GM21723 (cell line): ENCODE measurements around the gene COL4A1.

Experiments
- ATAC-seq: cut with Tn5 transposase; IDR thresholded peaks from one replicate; pipeline ENCODE4 v1.9.1; 2021; ENCODE audit warnings: mild to moderate bottlenecking, moderate library complexity; ENCODE audit not compliant: unreplicated experiment

COL4A1 gene

DNA sequence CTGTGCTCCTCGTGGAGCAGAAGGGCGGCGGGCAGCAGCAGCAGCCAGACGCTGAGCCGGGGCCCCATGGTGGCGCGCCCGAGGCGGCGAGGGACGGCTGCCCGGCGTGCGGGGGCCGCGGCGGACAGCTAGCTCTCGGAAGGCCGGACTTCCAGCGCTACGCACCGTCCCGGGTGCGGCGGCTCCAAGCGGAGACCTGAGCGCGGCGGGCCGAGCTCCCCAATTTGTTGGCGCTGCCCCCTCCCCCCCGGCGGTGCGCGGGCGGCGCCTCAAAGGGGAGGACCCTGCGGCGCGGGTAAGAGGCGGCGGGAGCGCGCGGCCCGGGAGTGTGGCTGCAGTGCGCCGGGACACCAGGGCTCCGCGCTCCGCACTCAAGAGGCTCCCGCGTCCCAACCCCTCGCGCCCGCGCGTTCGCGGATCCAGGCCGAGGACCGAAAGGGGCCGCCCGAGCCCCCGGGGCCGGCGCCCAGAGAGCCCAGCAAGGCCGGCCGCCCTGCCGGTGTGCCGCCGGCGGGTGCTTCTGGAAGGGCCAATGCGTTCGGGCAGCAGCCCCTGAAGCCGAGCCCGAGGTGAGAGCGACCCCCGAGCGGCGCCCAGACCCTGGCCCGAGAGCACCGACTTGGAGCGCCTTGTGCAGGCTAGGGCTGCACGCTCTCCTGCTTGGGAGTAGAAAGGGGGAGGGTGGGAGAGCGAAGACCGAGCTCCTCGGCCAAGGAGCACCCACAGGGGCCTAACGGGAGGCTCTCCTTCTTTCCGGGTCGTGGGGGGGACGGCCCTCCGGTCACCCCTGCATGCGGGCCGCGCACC lies at the start of gene COL4A1, which contains the start of gene COL4A2:
Gene COL4A1 (minus strand): TSS at position 198 of the 807 bp plus-strand sequence. CDS start 130 bp downstream, at position 68.
Gene COL4A2 (plus strand): TSS at position 325 of the 807 bp plus-strand sequence. CDS start 620 bp downstream, outside the sequence.
- no peak for ATAC-seq

DNA sequence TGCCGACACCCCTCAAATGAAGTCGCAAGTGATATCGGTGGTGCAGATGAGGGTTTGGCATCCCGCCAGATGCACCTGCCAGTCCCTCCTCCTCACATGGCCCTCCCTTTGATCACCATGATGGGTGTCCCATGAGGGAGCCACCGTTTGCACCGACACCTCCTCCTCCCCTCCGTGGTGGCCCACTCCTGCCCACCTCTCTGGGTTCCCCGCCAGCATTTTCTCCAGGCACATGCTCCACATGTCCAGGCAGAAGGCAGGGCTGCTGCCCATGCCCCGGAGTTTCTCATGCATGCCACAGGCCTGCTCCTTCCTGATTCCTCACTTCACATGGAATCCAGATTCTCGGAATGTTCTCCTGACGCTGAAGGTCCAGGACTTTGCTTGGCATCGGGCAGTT lies 49.4 kb upstream of the COL4A1 start:
- ATAC-seq: no peak

DNA sequence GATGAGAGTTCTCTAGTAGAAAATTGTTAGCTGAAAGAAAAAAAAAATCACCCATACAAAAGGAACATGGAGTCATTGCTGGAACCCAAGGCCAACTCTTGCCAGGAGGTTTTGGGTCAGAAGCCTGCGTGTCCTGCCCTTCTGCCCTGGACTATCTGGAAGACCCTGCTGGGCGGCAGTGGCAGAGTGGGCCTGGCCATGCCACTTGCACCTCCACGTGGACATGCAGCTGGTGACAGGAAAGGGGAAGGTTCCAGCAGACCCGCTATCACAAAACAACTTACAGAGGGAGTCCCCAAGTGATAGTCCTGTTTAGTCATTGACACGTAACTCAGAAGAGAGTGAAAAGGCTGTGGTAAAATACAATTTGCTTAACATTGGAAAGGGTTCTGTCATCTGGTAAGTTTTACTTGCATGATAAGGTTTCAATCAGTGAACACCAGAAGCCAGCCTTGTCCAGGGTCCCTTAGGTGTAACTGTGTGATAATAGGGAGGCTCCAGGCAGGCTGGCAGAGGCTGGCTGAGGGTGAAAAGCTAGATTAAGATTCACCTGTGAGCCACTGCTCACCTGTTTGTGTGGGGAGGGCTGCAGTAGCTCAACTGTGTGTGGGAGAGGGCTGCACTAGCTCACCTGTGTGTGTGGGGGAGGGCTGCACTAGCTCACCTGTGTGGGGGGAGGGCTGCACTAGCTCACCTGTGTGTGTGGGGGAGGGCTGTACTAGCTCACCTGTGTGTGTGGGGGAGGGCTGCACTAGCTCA lies 47.9 kb upstream of the COL4A1 start:
- no peak for ATAC-seq

DNA sequence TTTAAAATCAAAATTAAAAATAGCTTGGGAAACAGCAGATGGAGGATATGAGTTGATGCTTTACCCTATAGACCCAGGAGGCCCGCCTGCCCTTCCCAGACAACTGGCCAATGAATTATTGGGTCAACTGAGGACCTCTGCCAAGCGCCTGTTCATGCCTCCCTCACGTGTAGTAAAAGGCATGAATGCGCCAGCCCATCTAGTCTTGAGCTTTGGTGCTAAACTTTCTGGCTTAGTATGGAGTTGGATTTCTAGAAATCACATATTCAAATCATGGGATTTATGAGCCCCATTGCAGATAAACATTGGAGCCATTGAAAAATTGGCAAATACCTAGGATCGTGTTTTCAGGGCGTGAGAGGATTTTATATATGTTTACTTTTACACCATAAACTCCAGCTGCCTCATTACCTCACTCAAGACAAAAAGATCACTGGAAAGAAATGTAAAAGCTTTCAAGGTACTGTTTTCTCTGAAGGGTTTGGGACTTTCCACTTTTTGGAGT lies 47.2 kb upstream of the COL4A1 start:
- ATAC-seq: no peak

DNA sequence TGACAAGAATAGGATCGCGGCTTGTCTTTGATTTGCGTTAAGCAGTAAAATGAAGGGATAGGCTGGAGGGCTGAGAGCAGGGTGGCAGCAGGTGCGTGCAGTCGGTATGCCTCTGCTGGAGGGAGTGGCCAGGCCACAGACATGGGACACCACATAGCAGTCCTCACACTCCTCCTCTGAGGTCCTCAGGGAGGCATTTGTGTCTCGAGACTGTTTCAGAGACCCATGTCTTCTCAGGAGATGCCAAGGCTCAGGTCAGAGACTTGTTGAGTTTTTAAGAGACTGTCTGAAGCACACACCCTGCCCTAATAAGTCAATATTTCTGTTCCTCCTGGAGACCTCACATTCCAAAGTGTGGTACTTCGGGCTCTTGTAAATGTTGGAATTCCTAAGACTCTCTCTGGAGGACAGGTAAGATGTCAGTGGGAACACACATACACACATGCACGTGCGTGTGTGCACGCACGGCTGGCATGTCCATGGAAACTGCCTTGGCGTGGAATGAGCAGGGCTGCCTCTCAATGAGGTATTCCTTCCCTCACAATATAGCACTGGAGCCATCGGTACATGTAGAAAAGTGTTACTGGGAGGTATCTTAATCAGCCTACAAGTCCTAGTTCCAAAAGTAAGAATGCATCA lies 46.5 kb upstream of the COL4A1 start:
- no peak for ATAC-seq

DNA sequence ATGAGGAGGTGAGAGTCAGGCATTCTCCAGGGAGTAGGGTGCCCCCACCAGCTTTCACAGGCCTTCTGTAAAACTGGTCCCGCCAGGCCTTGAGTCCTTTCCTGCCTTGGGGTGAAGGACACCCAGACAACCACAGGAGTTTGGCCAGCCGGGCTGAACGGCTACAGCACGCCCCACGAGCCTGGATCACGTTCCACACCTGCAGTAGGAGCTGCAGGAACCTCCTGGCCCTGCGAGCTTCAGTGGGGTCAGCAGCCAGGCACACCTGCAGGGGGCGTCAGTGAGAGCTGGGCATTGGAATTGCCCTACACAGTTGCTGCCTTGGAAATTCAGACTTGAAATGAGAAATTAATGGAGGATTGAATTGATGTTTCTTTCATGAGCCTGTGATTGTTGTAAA lies 45.8 kb upstream of the COL4A1 start:
- ATAC-seq: no peak

DNA sequence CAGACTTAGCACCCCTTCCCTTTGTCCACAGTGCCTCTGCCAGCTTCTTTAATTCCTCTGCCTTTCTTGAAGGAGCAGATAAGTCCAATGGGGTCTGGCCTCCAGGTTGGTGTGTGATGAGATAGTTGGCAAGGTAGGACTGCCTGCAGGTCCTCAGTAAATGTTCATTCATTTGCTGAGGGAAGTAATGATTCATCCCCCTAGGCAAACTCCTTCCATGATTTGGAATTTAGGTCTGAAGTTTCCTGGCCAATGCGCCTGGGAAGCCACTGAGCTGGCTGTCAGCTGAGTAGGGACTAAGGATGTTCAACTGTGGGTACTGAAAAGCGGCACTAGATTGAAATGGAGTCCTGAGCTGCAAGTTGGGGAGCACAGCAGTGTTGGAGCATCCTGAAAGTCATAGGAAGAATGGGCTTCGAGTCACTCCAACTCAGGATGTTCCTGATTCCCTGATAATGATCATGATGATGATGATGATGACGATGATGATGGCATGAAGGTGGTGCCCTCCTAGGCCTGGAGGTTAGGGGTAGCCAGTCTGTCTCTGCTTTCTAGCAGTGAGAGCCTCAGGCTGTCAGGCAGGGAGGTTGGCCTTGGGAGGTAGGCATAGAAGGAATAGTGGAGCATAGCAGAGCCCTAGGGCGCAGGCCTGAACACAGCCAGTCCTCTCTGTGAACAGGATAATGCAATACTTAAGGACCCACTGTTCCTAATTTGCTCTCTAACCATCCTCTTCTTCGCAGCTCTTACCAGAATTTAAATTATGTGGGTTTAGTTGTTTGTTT lies 44.9 kb upstream of the COL4A1 start:
- ATAC-seq: no peak

DNA sequence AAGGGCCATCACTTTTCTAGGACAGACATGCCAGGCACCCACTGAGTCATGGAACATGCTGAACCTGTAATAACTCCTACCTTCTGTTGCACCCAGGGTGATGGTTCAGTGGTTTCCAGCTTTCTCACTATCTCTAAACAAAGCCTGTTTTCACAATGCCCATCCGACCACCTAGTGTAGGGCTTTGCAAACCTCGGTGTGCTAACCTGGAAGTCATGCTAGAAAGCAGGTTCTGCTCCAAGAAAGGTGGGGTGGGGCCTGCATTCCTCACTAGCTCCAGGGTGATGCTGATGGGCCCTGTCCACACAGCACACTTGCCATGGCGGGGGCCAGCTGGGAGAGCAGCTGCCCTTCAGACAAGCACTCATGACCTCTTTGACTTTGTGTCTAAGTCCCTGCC lies 43.6 kb upstream of the COL4A1 start:
- ATAC-seq: no peak

DNA sequence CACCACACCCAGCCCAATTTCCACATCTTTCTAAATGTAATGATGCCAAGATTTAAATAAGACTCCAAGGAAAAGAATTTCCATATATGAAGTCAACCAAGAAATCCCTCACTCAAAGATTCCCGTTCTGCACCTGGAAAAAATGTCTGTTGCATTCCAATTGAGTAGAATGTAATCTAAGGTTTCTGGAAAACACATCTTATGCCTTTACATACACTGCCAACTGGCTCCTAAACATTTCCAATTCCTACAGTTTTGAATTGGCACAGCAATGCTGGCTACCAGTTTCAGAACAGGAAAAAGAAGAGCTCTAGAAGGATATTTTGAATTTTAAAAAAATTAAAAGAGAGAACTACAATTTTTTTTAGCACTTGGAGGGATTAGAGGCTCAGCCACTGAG lies 43.1 kb upstream of the COL4A1 start:
- ATAC-seq: no peak

DNA sequence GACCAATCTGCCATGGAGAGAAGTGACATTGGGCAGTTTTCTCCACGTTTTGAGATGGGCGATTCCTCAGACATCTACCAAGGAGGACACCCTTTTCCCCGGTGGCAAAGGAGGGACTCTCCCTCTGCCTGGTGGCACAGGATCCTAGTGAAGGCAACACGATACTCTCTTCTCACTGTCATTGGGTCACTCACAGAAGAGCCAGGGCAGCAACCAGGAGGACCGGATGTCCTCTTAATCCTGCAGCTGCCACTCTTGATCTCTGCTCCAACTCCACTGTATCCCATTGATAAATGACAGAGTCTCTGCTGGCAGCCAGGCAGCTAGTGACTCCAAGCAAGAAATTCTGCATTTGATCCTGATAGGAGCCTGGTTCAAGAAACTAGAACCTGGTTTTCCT lies 42.3 kb upstream of the COL4A1 start:
- ATAC-seq: no peak

DNA sequence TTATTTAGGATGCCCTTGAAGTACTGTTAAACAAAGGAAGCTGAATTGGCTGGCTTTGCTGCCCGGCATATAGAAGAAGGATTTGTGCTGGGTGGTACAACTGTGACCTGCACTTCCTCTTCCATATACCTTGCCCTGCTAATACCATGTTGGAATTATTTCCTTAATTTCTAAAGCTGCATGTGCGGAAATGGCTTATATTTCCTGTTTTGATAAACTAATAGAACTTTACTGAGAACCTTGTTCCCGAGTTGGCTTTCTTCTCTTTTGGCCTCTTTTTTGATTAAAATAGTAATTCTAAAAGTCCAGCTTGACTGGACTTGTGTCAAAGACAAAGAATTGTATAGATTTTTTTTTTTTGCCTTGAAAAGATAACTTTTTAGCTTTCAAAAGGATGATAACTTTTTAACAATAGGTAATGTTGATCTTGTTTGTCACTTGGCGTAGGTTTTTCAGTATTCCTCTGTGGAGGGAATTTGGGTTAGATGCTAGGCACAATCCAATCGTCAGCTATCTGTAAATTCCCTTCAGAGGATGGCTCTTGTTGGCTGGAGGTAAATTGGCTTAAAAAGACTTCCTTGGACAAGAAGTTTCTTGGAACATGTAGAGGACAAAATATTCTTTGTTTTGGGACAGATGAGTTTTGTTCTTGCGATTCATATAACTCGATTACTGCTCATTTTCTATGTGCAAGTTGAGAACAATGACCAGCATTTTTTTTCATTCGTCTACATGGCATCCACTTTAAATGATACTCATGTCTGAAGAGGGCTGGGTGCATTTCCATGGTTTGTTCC lies 41.5 kb upstream of the COL4A1 start:
- no peak for ATAC-seq

DNA sequence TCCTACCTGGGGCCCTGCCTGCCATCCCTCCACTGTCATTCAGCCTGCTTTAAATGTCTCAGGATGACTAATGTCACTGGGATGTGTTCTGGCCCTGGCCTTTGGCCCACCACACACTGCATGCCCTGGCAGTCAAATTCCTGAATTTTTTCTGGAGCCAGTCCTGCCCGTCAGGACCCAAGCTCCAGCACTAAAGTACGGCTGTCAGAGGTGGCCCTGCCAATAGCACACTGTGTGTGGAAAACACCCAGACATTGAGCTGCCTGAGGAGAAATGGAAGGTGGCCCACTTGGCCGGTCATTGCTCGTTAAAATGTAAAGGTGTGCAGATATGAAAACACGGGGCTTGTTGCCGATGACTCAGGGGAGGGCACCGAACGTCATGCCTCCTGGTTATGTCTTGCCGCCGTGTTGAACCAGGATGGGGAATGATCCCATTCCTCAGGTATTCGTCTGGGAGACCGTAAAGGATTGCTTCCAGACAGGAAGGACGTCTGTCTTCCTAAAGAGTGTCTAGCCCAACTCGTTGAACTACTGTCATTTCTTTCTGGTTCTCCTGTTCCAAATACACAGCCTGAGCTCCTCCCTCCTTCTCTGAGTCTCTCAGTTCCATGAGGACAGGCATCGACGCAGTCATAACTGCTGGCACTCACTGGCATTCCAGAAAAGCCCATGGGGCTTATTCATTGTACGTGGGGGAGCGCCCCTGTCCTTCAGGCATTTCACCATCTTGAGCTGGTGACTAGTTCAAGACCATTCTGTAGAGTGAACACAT lies 40.8 kb upstream of the COL4A1 start:
- no peak for ATAC-seq

DNA sequence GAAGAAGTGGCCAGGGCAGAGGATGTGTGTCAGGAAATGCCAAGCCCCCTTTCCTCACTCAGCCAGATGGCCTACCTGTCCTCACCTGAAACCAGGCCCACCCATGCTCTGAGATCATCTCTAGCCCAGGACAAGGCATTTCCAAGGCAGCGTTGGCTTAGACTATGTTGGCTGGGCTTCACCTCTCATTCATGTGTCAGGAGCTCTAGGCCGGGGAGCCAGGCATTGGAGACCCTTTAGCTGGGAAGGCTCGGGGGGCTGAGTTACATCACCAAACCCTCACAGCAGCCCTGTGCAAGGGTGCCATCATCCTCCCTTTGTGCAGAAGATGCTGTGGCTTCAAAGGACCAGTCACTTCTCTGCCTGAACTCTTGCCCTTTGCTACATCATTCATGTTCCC lies 40.1 kb upstream of the COL4A1 start:
- ATAC-seq: no peak

DNA sequence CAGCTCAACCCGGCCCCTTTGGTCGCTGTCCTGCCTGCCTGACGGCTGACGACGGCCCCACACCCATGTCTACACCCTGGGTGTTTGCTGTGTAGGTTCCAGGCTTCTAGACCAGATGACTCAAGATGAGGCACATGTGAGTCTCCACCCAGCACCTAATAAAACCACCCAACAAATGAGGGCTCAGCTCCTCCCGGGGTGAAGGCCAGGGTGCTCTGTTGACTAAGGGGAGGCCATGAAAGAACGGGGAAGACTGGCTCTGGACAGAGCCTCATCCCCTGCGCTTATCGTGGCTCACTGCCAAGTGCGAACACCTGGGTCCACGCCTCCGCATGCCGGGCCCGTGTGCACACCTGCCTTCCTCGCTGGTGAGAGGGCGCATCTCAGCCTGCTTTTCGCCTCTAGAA lies 39.7 kb upstream of the COL4A1 start:
- ATAC-seq: no peak

DNA sequence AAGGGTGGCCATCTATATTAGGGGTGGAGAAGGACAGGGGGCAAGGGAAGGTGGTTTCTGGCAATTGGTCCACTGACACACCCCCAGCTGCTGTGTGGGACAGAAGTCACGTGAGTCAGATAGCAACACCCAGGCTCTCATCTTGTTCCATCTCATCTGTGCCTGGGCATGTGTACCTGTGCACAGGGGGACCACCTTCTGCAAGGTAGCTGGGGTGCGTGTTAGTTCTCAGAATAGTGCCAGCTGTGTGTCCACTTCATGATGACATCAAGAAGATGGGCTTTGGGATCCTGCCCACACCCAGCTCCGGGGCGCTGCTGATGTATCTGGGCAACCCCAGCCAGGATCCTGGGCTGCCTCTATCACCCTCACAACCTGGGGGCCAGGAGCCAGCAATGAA lies 38.7 kb upstream of the COL4A1 start:
- ATAC-seq: no peak

DNA sequence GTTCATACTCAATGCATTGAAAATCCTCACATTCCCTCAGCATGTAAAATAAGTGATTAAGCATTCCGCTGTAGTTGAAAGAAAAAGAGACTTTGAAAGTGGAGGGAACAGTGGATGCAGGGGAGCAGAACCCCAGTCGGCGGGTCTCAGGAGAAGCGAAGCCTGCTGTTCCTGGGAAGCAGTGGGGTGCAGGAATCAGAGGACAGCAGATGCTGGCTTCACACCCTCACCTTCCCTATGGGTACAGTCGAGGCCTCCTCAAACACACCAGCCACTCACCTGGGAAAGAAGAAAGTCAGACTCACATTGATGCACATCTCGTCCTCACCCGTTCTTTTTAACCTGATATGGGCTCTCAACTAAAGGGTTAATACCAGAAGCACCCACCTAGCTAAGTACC lies 38.3 kb upstream of the COL4A1 start:
- no peak for ATAC-seq

DNA sequence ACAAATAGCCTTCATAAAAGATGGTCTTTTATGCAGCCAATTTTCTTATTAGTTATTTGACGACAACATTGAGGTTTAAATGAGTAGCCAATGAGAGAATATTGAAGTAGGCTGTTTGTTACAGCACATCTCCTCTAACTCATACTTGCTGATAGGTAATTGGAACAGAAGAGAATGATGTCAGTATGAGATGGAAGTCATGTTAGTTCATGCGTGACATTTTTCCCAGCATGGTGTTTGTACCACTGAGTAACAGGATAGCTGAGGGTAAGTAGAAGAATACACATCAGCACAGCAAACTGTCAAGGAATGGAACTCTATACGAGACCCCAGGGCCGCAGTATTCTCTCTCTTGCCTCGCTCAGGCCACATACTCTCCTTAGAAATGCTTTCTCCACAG lies 37.4 kb upstream of the COL4A1 start:
- ATAC-seq: no peak

DNA sequence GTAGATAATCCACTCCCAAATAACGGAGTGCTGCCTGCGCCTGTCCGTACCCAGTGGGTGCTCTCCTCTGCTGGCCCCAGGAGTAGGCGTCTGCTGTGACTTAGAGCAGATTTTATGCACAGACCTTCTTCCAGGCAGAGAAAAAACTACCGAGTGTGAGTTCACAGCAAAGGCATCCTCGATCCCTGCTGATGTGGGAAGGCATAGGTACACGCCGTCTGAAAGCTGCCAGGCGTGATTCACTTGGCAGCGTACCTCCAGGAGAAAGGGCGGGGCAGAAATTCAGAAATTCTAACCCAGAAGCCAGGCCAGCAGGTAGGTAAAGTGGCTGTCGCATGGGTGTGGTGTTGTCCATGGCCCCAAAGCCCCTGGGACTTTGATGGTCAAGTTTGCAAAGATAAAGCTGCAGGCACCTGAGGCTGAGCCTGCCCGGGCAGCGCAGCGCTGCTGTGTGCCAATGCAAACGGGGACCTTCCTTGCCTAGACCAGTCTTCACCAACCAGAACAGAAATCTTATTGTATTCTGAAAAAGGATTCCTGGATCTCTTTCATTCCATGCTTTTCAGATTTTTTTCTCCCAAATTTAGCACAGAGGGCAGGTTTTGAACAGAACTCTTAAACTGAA lies 36.4 kb upstream of the COL4A1 start:
- no peak for ATAC-seq

DNA sequence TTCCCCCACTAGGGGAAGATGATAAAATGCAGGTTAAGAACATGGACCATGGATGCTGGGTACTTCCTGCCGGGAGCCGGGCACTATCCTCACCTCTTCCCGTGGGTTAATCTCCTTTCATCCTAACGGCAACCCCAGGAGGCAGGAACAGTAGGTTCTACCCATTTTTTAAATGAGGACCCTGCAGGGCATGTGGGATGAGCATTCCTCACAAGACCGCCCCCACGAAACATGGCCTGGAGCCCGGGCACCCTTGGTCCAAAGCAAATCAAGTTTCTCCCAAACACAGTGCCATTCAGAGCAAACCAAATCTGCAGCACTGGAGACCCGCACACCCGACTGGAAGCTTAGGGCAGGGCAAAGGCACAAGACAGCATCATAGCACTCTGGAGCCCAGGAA lies 35.5 kb upstream of the COL4A1 start:
- ATAC-seq: no peak
